ENCODE results near the gene BTBD6. TPM values are rescaled to one million over a fixed set of nuclear protein-coding genes. Genes with fewer than 3 reads are reported as not detected.

BTBD6 gene
- total and polyA plus RNA-seq, 2 experiments from 2014 or later, result 2.2 to 11.6 TPM

- H3K36me3 ChIP-seq (ENCODE audit: insufficient read depth), result no peaks in the 10 kb centered on the region
- Mint-ChIP-seq H3K27me3 (ENCODE audit: insufficient read depth, low read depth, poor library complexity) (peaks cover 10% of the 10 kb centered on the region), H3K27ac (no peak overlapping the region), H3K4me3 (no peak overlapping the region), H3K9me3 (no peaks in the 10 kb centered on the region; the same call in 2 of the 3 replicates), H3K4me1 (no peaks in the 10 kb centered on the region), H3K36me3 (ENCODE audit: low read depth) (peaks cover 8% of the 10 kb centered on the region; the same call in 2 of the 3 replicates)
- H2AFZ ChIP-seq, result no peak overlapping the region
- H4K20me1 ChIP-seq (replicated peaks; ENCODE audit: insufficient read depth), result no peaks in the 10 kb centered on the region
- H3K27ac ChIP-seq (ENCODE audit: low read depth), result no peak overlapping the region
- ATAC-seq (no peak), DNase-seq (ENCODE audit: low spot score) (no peak)
- no peaks in the 10 kb centered on the region for H3K9me2 ChIP-seq (ENCODE audit: insufficient read depth)
- no peak overlapping the region for H3K4me2 ChIP-seq
- TF ChIP-seq CREB1 (CRISPR knock-in tag; IDR thresholded peaks at IDR 0.05; ENCODE audit: low read depth) (no peak), ZNF331 (CRISPR knock-in tag; IDR thresholded peaks at IDR 0.05; ENCODE audit: low read depth) (no peak), EZH2phosphoT487 (IDR thresholded peaks at IDR 0.05; ENCODE audit: unreplicated experiment) (no peak), JUNB (IDR thresholded peaks at IDR 0.05; ENCODE audit: unreplicated experiment) (no peak), CTCF (conservative IDR thresholded peaks at IDR 0.05; ENCODE audit: low read depth in 2 of 2) (no peak), ZNF114 (CRISPR knock-in tag; IDR thresholded peaks at IDR 0.05) (no peak), REST (IDR thresholded peaks at IDR 0.05; ENCODE audit: unreplicated experiment) (no peak), EZH2 (IDR thresholded peaks at IDR 0.05; ENCODE audit: low read depth, unreplicated experiment) (no peak), POLR2AphosphoS5 (IDR thresholded peaks at IDR 0.05; ENCODE audit: low read depth) (no peak), ETS1 (IDR thresholded peaks at IDR 0.05) (no peak), ZNF462 (CRISPR knock-in tag; IDR thresholded peaks at IDR 0.05) (no peak), NANOG (IDR thresholded peaks at IDR 0.05; ENCODE audit: borderline replicate concordance) (no peak), STAT1 (IDR thresholded peaks at IDR 0.05; ENCODE audit: unreplicated experiment) (no peak)
- H3K79me2 ChIP-seq (replicated peaks; ENCODE audit: insufficient read depth), result no peaks in the 10 kb centered on the region
- no peaks in the 10 kb centered on the region for H3F3A ChIP-seq (replicated peaks; ENCODE audit: low read depth)
- no peaks in the 10 kb centered on the region for H3K27me3 ChIP-seq (ENCODE audit: insufficient read depth)
- no peak overlapping the region for H3K4me3 ChIP-seq
- H3K4me1 ChIP-seq (ENCODE audit: insufficient read depth), result no peaks in the 10 kb centered on the region
Observed at GRCh38 chr14:105219043-105219612, 29.2 kb upstream of the BTBD6 start.
